Sigmoid colon (tissue), 4 donors: Measurements from ENCODE around the gene RELCH.

Experiments
- EP300 ChIP-seq, 4 donors: sonication (generic); formaldehyde crosslinking; IDR thresholded peaks; one replicate each; pipeline ENCODE4 v1.6.1; 2017; ENCODE audit warnings: antibody characterized with exemption in 4 of 4
- POLR2A ChIP-seq, 2 donors: fragments of 450-650 bp; IDR thresholded peaks; one replicate each; pipeline ENCODE4 v1.6.1; 2016; ENCODE audit warnings: antibody characterized with exemption in 2 of 2, mild to moderate bottlenecking in 2 of 2, moderate library complexity in 2 of 2
- TF ChIP-seq, protein P1 (sequence below), 4 experiments: fragments of 450-650 bp in 3 of 4; fragments of 200-600 bp in 1 of 4; IDR thresholded peaks; one replicate each; pipeline ENCODE4 v1.5.1; 2016 to 2019; ENCODE audit warnings: antibody characterized with exemption in 4 of 4, mild to moderate bottlenecking in 3 of 4, moderate library complexity in 2 of 4

DNA sequence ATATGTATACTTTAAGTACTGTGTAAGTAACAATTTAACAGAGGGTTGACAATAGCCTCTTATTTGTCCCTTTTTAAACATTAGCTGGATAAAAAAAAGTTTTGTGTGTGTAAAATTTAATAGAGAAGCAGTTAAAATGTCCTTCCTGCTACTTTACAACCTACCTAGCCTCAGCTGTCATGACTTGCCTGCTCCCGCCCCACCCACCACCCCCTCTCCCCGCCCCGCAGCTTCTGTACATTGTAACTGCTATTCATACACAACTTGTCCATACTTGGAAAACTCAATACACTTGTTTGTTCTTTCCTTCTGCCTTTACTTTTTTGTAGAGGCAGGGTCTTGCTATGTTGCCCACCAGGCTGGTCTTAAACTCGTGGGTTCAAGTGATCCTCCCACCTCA lies 19.5 kb downstream of the RELCH start:
- TF ChIP-seq, protein P1, sequence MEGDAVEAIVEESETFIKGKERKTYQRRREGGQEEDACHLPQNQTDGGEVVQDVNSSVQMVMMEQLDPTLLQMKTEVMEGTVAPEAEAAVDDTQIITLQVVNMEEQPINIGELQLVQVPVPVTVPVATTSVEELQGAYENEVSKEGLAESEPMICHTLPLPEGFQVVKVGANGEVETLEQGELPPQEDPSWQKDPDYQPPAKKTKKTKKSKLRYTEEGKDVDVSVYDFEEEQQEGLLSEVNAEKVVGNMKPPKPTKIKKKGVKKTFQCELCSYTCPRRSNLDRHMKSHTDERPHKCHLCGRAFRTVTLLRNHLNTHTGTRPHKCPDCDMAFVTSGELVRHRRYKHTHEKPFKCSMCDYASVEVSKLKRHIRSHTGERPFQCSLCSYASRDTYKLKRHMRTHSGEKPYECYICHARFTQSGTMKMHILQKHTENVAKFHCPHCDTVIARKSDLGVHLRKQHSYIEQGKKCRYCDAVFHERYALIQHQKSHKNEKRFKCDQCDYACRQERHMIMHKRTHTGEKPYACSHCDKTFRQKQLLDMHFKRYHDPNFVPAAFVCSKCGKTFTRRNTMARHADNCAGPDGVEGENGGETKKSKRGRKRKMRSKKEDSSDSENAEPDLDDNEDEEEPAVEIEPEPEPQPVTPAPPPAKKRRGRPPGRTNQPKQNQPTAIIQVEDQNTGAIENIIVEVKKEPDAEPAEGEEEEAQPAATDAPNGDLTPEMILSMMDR (IDR thresholded peaks at IDR 0.05): no peak
- TF ChIP-seq EP300 (IDR thresholded peaks at IDR 0.05) (no peak), POLR2A (IDR thresholded peaks at IDR 0.05) (no peak)
